ENCODE results near the gene VWA8.

VWA8 gene

DNA sequence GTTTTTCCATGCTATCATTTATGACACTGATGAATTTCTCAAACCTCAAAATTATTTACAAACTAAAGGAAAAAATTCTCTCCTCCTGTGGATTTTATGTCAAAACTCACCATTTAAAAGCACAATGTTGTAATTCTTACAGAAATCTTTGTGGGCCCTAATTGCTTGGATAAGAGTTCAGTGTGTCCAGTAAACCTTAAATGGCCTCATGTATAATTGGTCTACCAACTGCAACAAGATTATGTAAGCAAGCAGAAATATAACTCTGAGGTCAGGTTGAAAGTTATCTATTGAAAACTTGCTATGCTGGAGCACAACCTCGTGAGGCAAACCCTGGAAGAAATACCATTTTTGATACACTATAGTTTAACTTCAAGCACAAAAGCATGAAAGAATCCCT is 22.0 kb downstream of the VWA8 start:
- H3K27ac ChIP-seq, result no peak overlapping the region
- no peak for TF ChIP-seq ZFX (IDR thresholded peaks at IDR 0.05)
- TF ChIP-seq, protein P1, sequence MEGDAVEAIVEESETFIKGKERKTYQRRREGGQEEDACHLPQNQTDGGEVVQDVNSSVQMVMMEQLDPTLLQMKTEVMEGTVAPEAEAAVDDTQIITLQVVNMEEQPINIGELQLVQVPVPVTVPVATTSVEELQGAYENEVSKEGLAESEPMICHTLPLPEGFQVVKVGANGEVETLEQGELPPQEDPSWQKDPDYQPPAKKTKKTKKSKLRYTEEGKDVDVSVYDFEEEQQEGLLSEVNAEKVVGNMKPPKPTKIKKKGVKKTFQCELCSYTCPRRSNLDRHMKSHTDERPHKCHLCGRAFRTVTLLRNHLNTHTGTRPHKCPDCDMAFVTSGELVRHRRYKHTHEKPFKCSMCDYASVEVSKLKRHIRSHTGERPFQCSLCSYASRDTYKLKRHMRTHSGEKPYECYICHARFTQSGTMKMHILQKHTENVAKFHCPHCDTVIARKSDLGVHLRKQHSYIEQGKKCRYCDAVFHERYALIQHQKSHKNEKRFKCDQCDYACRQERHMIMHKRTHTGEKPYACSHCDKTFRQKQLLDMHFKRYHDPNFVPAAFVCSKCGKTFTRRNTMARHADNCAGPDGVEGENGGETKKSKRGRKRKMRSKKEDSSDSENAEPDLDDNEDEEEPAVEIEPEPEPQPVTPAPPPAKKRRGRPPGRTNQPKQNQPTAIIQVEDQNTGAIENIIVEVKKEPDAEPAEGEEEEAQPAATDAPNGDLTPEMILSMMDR (conservative IDR thresholded peaks at IDR 0.05), result no peak

DNA sequence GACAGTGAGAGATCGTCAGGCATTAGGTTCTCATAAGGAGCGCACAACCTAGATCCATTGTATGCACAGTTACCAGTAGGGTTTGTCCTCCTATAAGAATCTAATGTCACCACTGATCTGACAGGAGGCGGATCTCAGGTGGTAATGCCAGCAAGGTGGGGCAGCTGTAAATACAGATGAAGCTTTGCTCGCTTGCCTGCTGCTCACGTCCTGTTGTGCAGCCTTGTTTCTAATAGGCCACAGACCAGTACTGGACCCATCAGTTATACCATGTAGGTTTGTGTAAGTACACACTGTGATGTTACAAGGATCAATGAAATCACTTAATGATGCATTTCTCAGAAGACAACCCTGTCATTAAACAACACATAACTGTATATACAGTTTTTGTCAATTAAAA is 23.5 kb downstream of the VWA8 start:
- TF ChIP-seq, protein P1 (conservative IDR thresholded peaks at IDR 0.05), result no peak
- no peak for TF ChIP-seq ZFX (IDR thresholded peaks at IDR 0.05)
- no peak overlapping the region for H3K27ac ChIP-seq

DNA sequence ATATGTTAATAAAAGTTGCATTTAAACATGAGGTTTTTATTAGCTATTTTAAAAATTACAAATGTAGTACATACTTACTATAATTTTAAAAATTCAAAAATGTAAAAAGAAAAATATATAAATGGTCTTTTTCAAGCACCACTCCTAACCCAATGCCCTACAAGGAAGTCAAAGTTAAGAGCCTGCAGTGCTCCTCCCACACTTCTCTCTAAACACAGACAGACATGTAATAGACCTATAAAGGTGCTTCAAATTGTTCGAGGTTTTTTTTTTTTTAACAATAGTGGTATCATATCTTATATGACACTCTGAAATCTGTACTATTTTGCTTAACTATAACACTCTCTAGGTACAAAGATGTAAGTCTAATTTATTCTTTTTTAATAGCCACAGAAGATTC is 25.4 kb downstream of the VWA8 start:
- TF ChIP-seq, protein P1 (conservative IDR thresholded peaks at IDR 0.05), result no peak
- TF ChIP-seq ZFX (IDR thresholded peaks at IDR 0.05), result no peak
- no peak overlapping the region for H3K27ac ChIP-seq

DNA sequence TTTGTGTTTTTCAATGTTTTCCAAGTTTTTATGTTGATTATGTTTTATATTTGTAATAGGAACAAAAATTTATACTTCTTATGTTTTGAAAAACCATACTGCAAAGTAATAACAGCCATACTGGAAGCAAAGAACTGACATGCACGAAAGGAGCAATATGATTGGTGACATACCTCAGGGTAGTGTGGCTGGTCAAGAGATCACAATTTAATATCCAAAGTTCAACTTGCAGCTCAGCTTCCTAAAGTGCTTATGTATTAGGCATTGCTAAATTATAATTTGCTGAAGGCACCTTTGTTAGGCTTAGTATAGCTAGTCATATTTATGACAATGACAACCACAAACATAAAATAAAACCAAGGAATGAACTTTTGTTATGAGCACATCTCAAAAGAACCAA is 25.9 kb downstream of the VWA8 start:
- no peak overlapping the region for H3K27ac ChIP-seq
- TF ChIP-seq, protein P1 (conservative IDR thresholded peaks at IDR 0.05), result no peak

DNA sequence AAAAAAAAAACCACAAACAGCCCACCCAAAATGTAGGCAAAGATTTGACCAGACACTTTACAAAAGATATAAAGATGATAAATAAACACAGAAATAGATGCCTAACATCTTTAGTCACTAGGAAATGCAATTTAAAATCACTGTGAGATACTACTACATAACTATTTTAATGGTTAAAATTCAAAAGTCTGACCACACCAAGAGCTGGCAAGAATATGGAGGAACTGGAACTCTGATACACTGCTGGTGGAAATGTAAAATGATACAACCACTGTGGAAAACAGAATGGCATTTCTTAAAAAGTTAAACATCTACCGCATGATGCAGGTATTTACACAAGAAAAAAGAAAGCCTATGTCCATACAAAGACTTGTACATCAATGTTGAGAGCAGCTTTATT is 26.8 kb downstream of the VWA8 start:
- TF ChIP-seq ZFX (IDR thresholded peaks at IDR 0.05), result no peak
- TF ChIP-seq, protein P1 (conservative IDR thresholded peaks at IDR 0.05), result no peak
- no peak overlapping the region for H3K27ac ChIP-seq

DNA sequence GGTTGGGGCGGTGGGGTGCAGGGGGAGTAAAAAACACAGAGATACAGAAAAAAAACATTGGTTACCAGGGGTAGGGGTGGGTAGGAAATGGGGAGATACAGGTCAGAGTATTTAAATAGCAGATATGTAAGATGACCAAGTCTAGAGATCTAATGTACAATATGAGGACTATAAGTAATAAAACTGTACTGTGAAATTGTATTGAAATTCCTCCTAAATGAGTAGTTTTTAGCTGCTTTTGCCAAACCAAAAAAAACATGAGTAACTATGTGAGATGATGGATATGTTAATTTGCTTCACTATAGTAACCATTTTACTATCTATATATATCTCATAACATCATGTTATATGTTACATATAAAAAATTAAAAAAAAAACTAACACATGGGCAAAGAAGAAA is 29.6 kb downstream of the VWA8 start:
- no peak overlapping the region for H3K27ac ChIP-seq
- TF ChIP-seq, protein P1 (conservative IDR thresholded peaks at IDR 0.05), result no peak
- no peak for TF ChIP-seq ZFX (IDR thresholded peaks at IDR 0.05)

DNA sequence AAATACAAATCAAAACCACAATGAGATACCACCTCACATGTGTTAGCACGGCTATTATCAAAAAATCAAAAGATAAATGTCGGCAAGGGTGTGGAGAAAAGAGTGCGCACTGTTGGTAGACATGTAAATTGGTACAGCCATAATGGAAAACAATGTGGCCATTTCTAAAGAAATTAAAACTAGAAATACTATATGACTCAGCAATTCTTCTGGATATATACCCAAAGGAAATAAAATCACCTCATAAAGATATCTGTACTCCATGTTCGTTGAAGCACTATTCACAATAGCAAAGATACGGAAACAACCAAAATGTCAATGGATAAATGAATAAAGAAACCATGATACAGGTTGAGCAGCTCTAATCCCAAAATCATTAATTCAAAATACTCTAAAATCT is 30.8 kb downstream of the VWA8 start:
- TF ChIP-seq, protein P1 (conservative IDR thresholded peaks at IDR 0.05), result no peak
- no peak for TF ChIP-seq ZFX (IDR thresholded peaks at IDR 0.05)
- H3K27ac ChIP-seq, result no peak overlapping the region

Data from C4-2B (cell line).